Mesendoderm (in vitro differentiated cells): ENCODE results near the gene WDTC1.

Source experiments
- DNase-seq: peaks from one replicate; pipeline ENCODE4 v3.0.0; 2013
- H2AK5ac ChIP-seq: 2 replicates; pipeline ENCODE4 v1.6.1; 2013; ENCODE audit warnings: low read length, inconsistent platforms
- H2BK120ac ChIP-seq: 2 replicates; pipeline ENCODE4 v1.6.1; 2013; ENCODE audit warnings: low read depth, mild to moderate bottlenecking, low read length, moderate library complexity, mixed read lengths
- H2BK15ac ChIP-seq: replicated peaks from 2 replicates; pipeline ENCODE4 v1.6.1; 2013; ENCODE audit warnings: low read depth, mild to moderate bottlenecking, moderate library complexity
- H2BK5ac ChIP-seq: 2 replicates; pipeline ENCODE4 v1.6.1; 2013; ENCODE audit warnings: low read length, inconsistent platforms
- H3K18ac ChIP-seq: 2 replicates; pipeline ENCODE4 v1.6.1; 2013; ENCODE audit warnings: mild to moderate bottlenecking, low read length, mixed read lengths
- H3K23ac ChIP-seq: one replicate; pipeline ENCODE4 v1.6.1; 2013; ENCODE audit warnings: low read length
- H3K27ac ChIP-seq: 2 replicates; pipeline ENCODE4 v1.5.1; 2013; ENCODE audit warnings: low read depth, mild to moderate bottlenecking, inconsistent platforms, low read length, moderate library complexity
- H3K27me3 ChIP-seq: 2 replicates; pipeline ENCODE4 v1.6.1; 2013; ENCODE audit warnings: low read length, control low read depth, mild to moderate bottlenecking, inconsistent platforms; ENCODE audit not compliant: insufficient read depth, poor library complexity
- H3K36me3 ChIP-seq: 2 replicates; pipeline ENCODE4 v1.6.1; 2013; ENCODE audit warnings: low read length, inconsistent platforms; ENCODE audit not compliant: control insufficient read depth, insufficient read depth
- H3K4ac ChIP-seq: one replicate; pipeline ENCODE4 v1.6.1; 2013; ENCODE audit warnings: low read depth, mild to moderate bottlenecking, low read length, moderate library complexity
- H3K4me1 ChIP-seq: 2 replicates; pipeline ENCODE4 v1.6.1; 2013; ENCODE audit warnings: low read depth, low read length, inconsistent platforms; ENCODE audit not compliant: control insufficient read depth
- H3K4me2 ChIP-seq: 2 replicates; pipeline ENCODE4 v1.6.1; 2013; ENCODE audit warnings: low read length
- H3K4me3 ChIP-seq: 2 replicates; pipeline ENCODE4 v1.5.1; 2013; ENCODE audit warnings: mild to moderate bottlenecking, low read length
- H3K56ac ChIP-seq: one replicate; pipeline ENCODE4 v1.6.1; 2013; ENCODE audit warnings: low read length
- H3K79me1 ChIP-seq: 2 replicates; pipeline ENCODE4 v1.6.1; 2013; ENCODE audit warnings: low read length, inconsistent platforms
- H3K79me2 ChIP-seq: 2 replicates; pipeline ENCODE4 v1.6.1; 2013; ENCODE audit warnings: mild to moderate bottlenecking, low read length; ENCODE audit not compliant: control insufficient read depth, insufficient read depth
- H3K9ac ChIP-seq: 2 replicates; pipeline ENCODE4 v1.6.1; 2013; ENCODE audit warnings: low read length, inconsistent platforms
- H4K5ac ChIP-seq: one replicate; pipeline ENCODE4 v1.6.1; 2013; ENCODE audit warnings: low read length
- H4K8ac ChIP-seq: one replicate; pipeline ENCODE4 v1.6.1; 2013; ENCODE audit warnings: low read depth, mild to moderate bottlenecking, control low read depth, low read length, moderate library complexity
- WGBS: extraction: QIAGEN DNeasy Blood & Tissue Kit; methylation state at CpG from one replicate; pipeline ENCODE4 v1.1.7; 2013; ENCODE audit warnings: low lambda C conversion rate, missing lambda C conversion rate; ENCODE audit not compliant: insufficient coverage; ENCODE audit errors: extremely low coverage; 5-methylcytosine and 5-hydroxymethylcytosine counted together

The WDTC1 gene

DNA sequence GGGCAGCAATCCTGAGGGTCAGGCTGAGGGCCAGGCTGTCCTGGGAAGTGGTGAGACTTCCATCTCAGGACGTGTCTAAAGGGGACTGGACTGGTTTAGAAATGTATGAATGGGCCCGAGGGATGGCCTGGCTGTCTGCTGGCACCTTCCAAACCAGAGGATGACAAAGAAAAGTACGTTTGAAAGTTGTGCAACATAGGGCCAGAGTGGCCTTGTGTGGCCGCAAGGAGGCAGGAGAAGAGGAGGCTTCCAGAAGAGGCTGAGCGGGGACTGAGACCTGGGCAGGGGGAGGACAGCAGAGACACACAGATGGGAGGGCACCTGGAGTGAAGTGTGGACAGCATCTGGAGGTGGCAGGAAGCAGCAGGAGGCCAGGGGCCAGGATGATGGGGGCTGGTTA lies 104.8 kb downstream of the WDTC1 start:
- H3K9ac ChIP-seq, result no peak overlapping the region
- no CpG with 5 or more reads among the region's 5 CpGs for WGBS
- no peak overlapping the region for H3K27ac ChIP-seq
- H3K4me1 ChIP-seq, result peaks cover 5% of the 10 kb centered on the region
- H3K79me2 ChIP-seq, result no peaks in the 10 kb centered on the region
- no peak overlapping the region for H3K23ac ChIP-seq
- no peak overlapping the region for H3K4me2 ChIP-seq
- H4K5ac ChIP-seq, result no peak overlapping the region
- H3K27me3 ChIP-seq, result no peaks in the 10 kb centered on the region
- H3K4ac ChIP-seq, result no peak overlapping the region
- H3K56ac ChIP-seq, result peak overlapping the region; percentile 22
- no peaks in the 10 kb centered on the region for H3K79me1 ChIP-seq
- no peak overlapping the region for H2AK5ac ChIP-seq
- no peak overlapping the region for H4K8ac ChIP-seq
- no peak overlapping the region for H2BK15ac ChIP-seq
- no peak overlapping the region for H2BK5ac ChIP-seq
- no peak for DNase-seq
- peaks cover under 1% of the 10 kb centered on the region for H3K36me3 ChIP-seq
- H3K4me3 ChIP-seq, result no peak overlapping the region
- no peak overlapping the region for H3K18ac ChIP-seq
- H2BK120ac ChIP-seq, result no peak overlapping the region

DNA sequence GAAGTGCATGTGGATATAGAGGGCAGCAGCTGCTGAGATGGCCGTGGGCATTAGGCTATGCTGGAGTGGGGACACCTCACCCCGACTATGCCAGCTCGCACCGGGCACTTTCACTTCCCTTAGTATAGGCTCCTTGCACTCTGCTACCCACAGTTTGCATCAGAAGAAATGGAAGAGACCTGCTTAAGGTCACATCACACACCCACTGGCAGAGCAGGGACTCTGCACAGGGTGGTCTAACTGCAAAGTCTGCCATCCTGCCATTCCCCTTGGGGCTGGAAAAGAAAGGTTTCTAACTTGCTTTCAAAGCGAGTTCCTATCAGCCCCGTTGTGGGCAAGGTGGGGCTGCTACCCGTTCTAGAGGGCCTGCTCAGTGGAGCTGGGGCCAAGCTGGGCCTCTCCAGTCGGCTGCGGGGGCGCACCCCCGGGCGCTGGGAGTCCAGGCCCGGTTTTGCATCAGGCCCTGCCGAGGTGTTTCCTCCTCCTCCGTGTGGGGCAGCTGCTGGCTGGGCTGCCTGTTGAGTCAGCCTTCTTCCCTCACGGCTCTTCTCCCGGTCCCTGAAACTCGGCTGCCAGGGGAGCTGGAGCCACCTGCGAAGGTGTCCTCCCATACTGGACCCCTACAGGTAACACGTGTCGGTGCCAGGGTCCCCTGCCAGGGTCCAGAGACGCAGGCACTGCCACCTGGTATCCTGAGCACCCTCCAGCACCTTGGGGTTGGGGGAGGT lies 107.3 kb downstream of the WDTC1 start, which contains the start of gene SYTL1:
TSS of gene SYTL1 (plus strand) at position 498 of the 728 bp plus-strand sequence. CDS start 3,313 bp downstream, outside the sequence.
- no peaks in the 10 kb centered on the region for H3K79me2 ChIP-seq
- WGBS, result no CpG with 5 or more reads among the region's 22 CpGs
- H3K4me3 ChIP-seq, result no peak within 1 kb of the TSS
- no peaks in the 10 kb centered on the region for H3K27me3 ChIP-seq
- H3K18ac ChIP-seq, result no peak within 1 kb of the TSS
- peak within 1 kb of the TSS; percentile 34 for H2AK5ac ChIP-seq
- peak within 1 kb of the TSS; percentile 33 for H3K4me2 ChIP-seq
- no peak within 1 kb of the TSS for H2BK15ac ChIP-seq
- peaks cover 5% of the 10 kb centered on the region for H3K4me1 ChIP-seq
- no peak within 1 kb of the TSS for H3K23ac ChIP-seq
- no peak within 1 kb of the TSS for H3K27ac ChIP-seq
- H3K4ac ChIP-seq, result no peak within 1 kb of the TSS
- peak; percentile 71 for DNase-seq
- peak within 1 kb of the TSS; percentile 67 for H3K56ac ChIP-seq
- H2BK120ac ChIP-seq, result no peak within 1 kb of the TSS
- peak within 1 kb of the TSS; percentile 49 for H3K9ac ChIP-seq
- H2BK5ac ChIP-seq, result no peak within 1 kb of the TSS
- no peaks in the 10 kb centered on the region for H3K79me1 ChIP-seq
- no peak within 1 kb of the TSS for H4K5ac ChIP-seq
- H3K36me3 ChIP-seq, result no peaks in the 10 kb centered on the region
- H4K8ac ChIP-seq, result no peak within 1 kb of the TSS

DNA sequence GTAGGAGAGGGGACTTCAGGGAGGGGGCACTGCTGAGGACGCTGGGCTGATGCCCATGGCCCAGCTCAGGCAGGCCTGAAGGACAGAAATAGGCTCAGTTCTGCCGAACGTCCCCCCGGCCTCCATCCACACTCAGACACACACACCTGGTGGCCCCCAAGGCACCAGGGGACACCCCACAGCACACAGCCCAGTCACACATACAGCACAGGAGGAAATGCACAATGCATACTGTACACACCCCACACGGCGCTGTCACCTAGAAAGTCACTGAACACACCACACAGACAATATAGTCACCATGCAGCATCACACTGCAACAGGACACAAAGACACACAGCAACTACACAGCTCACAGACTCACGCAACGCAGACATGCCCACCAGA lies 108.0 kb downstream of the WDTC1 start:
- Histone ChIP-seq H2AK5ac (no peak overlapping the region), H4K8ac (no peak overlapping the region), H3K4me3 (no peak overlapping the region), H3K56ac (peak overlapping the region; percentile 67), H3K27ac (no peak overlapping the region), H2BK120ac (no peak overlapping the region), H3K4ac (no peak overlapping the region), H3K9ac (peak overlapping the region; percentile 17), H3K27me3 (no peaks in the 10 kb centered on the region), H3K79me2 (no peaks in the 10 kb centered on the region), H3K4me1 (peaks cover 5% of the 10 kb centered on the region), H3K79me1 (no peaks in the 10 kb centered on the region), H3K4me2 (no peak overlapping the region), H2BK15ac (no peak overlapping the region), H3K18ac (no peak overlapping the region), H3K36me3 (no peaks in the 10 kb centered on the region), H2BK5ac (no peak overlapping the region), H3K23ac (no peak overlapping the region), H4K5ac (no peak overlapping the region)
- no CpG with 5 or more reads among the region's 8 CpGs for WGBS
- no peak for DNase-seq

DNA sequence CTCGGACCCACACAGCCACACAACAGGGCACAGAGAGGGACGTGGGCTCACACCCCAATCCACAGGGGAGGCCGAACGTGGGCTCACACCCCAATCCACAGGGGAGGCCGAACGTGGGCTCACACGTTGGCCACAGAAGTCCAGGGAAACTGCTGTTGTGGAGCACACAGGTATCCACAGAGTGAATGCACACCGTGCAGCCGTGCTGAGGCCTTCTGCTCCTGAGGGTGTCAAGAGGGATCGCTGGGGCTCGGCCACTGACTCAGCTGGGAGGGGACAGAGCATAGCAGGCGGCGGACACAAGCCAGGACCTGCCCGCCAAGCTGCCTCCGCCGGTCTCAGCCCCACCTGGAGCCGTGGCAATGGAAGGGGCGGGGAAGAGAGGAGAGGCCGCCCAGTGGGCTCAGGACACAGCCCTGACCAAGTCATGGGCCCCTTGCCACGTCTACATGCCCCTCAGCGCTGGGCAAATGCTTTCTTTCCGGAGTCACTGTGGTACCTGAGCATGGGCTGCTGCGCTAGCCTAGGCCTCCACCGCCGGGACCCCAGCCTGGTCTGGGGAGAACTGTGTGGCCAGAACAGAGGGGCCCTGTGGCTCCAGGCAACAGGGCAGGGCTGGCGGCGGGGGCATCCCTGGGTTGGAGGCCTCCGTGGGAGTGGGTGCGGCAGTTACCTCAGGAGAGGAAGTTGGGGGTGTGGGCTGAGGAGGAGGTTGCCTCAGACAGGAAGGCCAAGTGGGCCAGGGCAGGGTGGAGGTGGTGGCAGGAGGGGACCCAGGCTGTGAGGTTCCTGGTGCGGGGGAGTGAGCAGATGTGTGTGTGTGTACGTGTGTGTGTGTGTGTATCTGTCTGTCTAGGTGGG lies 108.6 kb downstream of the WDTC1 start:
- no peak overlapping the region for H3K4ac ChIP-seq
- H3K27me3 ChIP-seq, result no peaks in the 10 kb centered on the region
- H2BK15ac ChIP-seq, result no peak overlapping the region
- H3K79me1 ChIP-seq, result no peaks in the 10 kb centered on the region
- H3K56ac ChIP-seq, result peak overlapping the region; percentile 58
- no peak overlapping the region for H2BK5ac ChIP-seq
- no peak overlapping the region for H4K8ac ChIP-seq
- no peak overlapping the region for H3K4me3 ChIP-seq
- no peak overlapping the region for H3K23ac ChIP-seq
- no peak overlapping the region for H3K27ac ChIP-seq
- H3K4me1 ChIP-seq, result peaks cover 5% of the 10 kb centered on the region
- H3K36me3 ChIP-seq, result no peaks in the 10 kb centered on the region
- H2AK5ac ChIP-seq, result no peak overlapping the region
- no CpG with 5 or more reads among the region's 31 CpGs for WGBS
- no peak overlapping the region for H3K18ac ChIP-seq
- H4K5ac ChIP-seq, result no peak overlapping the region
- DNase-seq, result no peak
- no peak overlapping the region for H2BK120ac ChIP-seq
- no peaks in the 10 kb centered on the region for H3K79me2 ChIP-seq
- peak overlapping the region; percentile 17 for H3K9ac ChIP-seq
- H3K4me2 ChIP-seq, result no peak overlapping the region

DNA sequence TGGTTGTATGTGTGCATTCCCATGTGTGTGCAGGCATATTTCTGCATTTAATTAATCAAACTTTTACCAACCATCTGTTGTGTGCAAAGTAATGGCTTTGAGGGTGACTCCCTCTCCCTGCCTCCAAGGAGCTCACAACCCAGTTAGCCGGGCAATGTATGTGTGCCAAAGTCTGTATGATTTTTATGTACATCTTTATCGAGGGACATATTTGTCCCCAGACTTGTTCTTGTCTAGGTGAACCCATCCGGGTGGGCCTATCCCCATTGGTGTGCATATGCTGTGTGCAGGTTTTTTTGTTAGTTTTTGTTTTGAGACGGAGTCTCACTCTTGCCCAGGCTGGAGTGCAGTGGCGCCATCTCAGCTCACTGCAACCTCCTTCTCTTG lies 109.2 kb downstream of the WDTC1 start:
- H3K18ac ChIP-seq, result no peak overlapping the region
- H3K27ac ChIP-seq, result no peak overlapping the region
- DNase-seq, result no peak
- no peak overlapping the region for H2BK120ac ChIP-seq
- H3K4ac ChIP-seq, result no peak overlapping the region
- H3K4me2 ChIP-seq, result no peak overlapping the region
- no peak overlapping the region for H2BK15ac ChIP-seq
- peaks cover 5% of the 10 kb centered on the region for H3K4me1 ChIP-seq
- no peaks in the 10 kb centered on the region for H3K36me3 ChIP-seq
- no peaks in the 10 kb centered on the region for H3K79me2 ChIP-seq
- no peak overlapping the region for H2AK5ac ChIP-seq
- no peak overlapping the region for H3K9ac ChIP-seq
- no peaks in the 10 kb centered on the region for H3K79me1 ChIP-seq
- no peaks in the 10 kb centered on the region for H3K27me3 ChIP-seq
- no peak overlapping the region for H3K23ac ChIP-seq
- H4K8ac ChIP-seq, result no peak overlapping the region
- no CpG with 5 or more reads among the region's 5 CpGs for WGBS
- no peak overlapping the region for H3K56ac ChIP-seq
- no peak overlapping the region for H2BK5ac ChIP-seq
- H3K4me3 ChIP-seq, result no peak overlapping the region
- H4K5ac ChIP-seq, result no peak overlapping the region
